ENCODE measurements around the gene TRERF1.
"Not testable (repeated sequence)": the region's sequence is repeated elsewhere in the genome, so short reads cannot be mapped to it uniquely, and the experiment has no call there.

DNA sequence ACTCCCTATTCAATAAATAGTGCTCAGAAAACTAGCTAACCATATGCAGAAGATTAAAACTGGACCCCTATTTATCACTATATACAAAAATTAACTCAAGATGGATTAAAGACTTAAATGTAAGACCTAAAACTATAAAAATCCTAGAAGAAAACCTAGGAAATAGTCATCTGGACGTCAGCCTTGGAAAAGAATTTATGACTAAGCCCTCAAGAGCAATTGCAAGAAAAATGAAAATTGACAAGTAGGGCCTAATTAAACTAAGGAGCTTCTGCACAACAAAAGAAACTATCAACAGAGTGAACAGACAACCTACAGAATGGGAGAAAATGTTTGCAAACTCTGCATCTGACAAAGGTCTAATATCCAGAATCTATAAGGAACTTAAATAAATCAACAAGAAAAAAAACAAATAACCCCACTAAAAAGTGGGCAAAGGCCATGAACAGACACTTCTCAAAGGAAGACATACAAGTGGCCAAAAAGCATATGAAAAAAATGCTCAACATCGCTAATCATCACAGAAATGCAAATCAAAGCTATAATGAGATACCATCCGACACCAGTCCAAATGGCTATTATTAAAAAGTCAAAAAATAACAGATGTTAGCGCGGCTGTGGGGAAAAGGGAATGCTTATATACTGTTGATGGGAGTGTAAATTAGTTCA, 126.9 kb downstream of the TRERF1 start:
- TF ChIP-seq, protein P1, sequence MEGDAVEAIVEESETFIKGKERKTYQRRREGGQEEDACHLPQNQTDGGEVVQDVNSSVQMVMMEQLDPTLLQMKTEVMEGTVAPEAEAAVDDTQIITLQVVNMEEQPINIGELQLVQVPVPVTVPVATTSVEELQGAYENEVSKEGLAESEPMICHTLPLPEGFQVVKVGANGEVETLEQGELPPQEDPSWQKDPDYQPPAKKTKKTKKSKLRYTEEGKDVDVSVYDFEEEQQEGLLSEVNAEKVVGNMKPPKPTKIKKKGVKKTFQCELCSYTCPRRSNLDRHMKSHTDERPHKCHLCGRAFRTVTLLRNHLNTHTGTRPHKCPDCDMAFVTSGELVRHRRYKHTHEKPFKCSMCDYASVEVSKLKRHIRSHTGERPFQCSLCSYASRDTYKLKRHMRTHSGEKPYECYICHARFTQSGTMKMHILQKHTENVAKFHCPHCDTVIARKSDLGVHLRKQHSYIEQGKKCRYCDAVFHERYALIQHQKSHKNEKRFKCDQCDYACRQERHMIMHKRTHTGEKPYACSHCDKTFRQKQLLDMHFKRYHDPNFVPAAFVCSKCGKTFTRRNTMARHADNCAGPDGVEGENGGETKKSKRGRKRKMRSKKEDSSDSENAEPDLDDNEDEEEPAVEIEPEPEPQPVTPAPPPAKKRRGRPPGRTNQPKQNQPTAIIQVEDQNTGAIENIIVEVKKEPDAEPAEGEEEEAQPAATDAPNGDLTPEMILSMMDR (conservative IDR thresholded peaks at IDR 0.05): not testable (repeated sequence)
- TF ChIP-seq EZH2 (IDR thresholded peaks at IDR 0.05; ENCODE audit: low read depth): not testable (repeated sequence)
